Esophagus muscularis mucosa (tissue), 4 donors: ENCODE data around the gene CDC34. TPM values are rescaled to one million over a fixed set of nuclear protein-coding genes. Genes with fewer than 3 reads are reported as not detected.

Source experiments
- DNase-seq: peaks from one replicate; pipeline ENCODE4 v3.0.0-alpha.2; 2017; ENCODE audit errors: extremely low spot score
- H3K27ac ChIP-seq, 4 donors: fragments of 200-600 bp; sonication (generic); replicated peaks in 1 of 4; 1 replicate in 3 of 4; 2 replicates in 1 of 4; pipeline ENCODE4 v1.5.1; 2016 to 2019; ENCODE audit warnings: mild to moderate bottlenecking in 1 of 4
- H3K27me3 ChIP-seq, 4 donors: fragments of 200-600 bp; sonication (generic); one replicate each; pipeline versions ENCODE4 v1.5.1 to v1.6.0; 2016 to 2019
- H3K36me3 ChIP-seq, 4 donors: fragments of 200-600 bp; sonication (generic); one replicate each; pipeline ENCODE4 v1.5.1; 2016 to 2019
- H3K4me1 ChIP-seq, 4 donors: fragments of 200-600 bp; sonication (generic); one replicate each; pipeline ENCODE4 v1.5.1; 2016 to 2019
- H3K4me3 ChIP-seq, 4 donors: fragments of 200-600 bp; sonication (generic); 1 replicate in 2 of 4; 2 replicates in 2 of 4; pipeline ENCODE4 v1.5.1; 2016 to 2019; ENCODE audit warnings: mild to moderate bottlenecking in 4 of 4, moderate library complexity in 1 of 4
- H3K9me3 ChIP-seq, 4 donors: fragments of 200-600 bp; sonication (generic); 1 replicate in 3 of 4; 2 replicates in 1 of 4; pipeline ENCODE4 v1.5.1; 2016 to 2019
- CTCF ChIP-seq, 3 experiments: fragments of 200-600 bp in 2 of 3; fragments of 450-650 bp in 1 of 3; sonication (generic) in 2 of 3; IDR thresholded peaks; one replicate each; pipeline ENCODE4 v1.5.1; 2017 to 2019; ENCODE audit warnings: antibody characterized with exemption in 3 of 3, mild to moderate bottlenecking in 2 of 3, moderate library complexity in 1 of 3
- EP300 ChIP-seq: sonication (generic); formaldehyde crosslinking; IDR thresholded peaks from one replicate; pipeline ENCODE4 v1.6.1; 2017; ENCODE audit warnings: antibody characterized with exemption
- POLR2A ChIP-seq: fragments of 450-650 bp; IDR thresholded peaks from one replicate; pipeline ENCODE4 v1.6.1; 2017; ENCODE audit warnings: antibody characterized with exemption, moderate library complexity, mild to moderate bottlenecking, low read depth
- POLR2AphosphoS5 ChIP-seq, 2 donors: sonication (generic); formaldehyde crosslinking; IDR thresholded peaks; one replicate each; pipeline ENCODE4 v1.6.1; 2017; ENCODE audit warnings: antibody characterized with exemption in 2 of 2
- WGBS: methylation state at CpG from one replicate; pipeline ENCODE4 v1.1.5; 2018; 5-methylcytosine and 5-hydroxymethylcytosine counted together
- intact Hi-C: fragments of 100-400 bp; cut with DNase I; formaldehyde crosslinking; loops from one replicate; pipeline ENCODE4 v1.15.1; 2023
- total RNA-seq, 4 donors: library from RNA; depleted of rRNA; stranded (reverse); fragments of >200 nt; gene quantifications; one replicate each; pipeline versions ENCODE4 v1.1.0 to v1.2.1, GENCODE V29; 2016

CDC34 gene
- total RNA-seq, 4 donors from 2014 or later = 62.5 to 100 (median 76.2) TPM

GRCh38 chr19:581399-582111 is 50.0 kb downstream of the CDC34 start:
- 91% methylated on average over 8 of the region's 40 CpGs for WGBS
- Histone ChIP-seq H3K9me3 (no peaks in the 10 kb centered on the region), H3K27ac (no peak overlapping the region), H3K4me1 (peaks cover 8 to 23% (median 21%) of the 10 kb centered on the region in 4 donors), H3K4me3 (no peak overlapping the region), H3K36me3 (peaks cover 34 to 62% (median 56%) of the 10 kb centered on the region in 4 donors), H3K27me3 (peaks cover 0 to 30% (median 0%) of the 10 kb centered on the region in 4 donors)
- TF ChIP-seq EP300 (no peak), CTCF (IDR thresholded peaks at IDR 0.05) (no peak), POLR2A (no peak), POLR2AphosphoS5 (IDR thresholded peaks at IDR 0.05) (no peak)
- no peak for DNase-seq
- intact Hi-C loops = no loop called here

GRCh38 chr19:582497-583197 is 51.1 kb downstream of the CDC34 start:
- Histone ChIP-seq H3K27me3 (peaks cover 0 to 41% (median 0%) of the 10 kb centered on the region in 4 donors), H3K9me3 (no peaks in the 10 kb centered on the region), H3K27ac (no peak overlapping the region), H3K36me3 (peaks cover 34 to 59% (median 53%) of the 10 kb centered on the region in 4 donors), H3K4me1 (peaks cover under 1 to 17% (median 11%) of the 10 kb centered on the region in 4 donors), H3K4me3 (no peak overlapping the region)
- no peak for TF ChIP-seq POLR2AphosphoS5 (IDR thresholded peaks at IDR 0.05)
- TF ChIP-seq CTCF (IDR thresholded peaks at IDR 0.05) = no peak
- TF ChIP-seq POLR2A = no peak
- no peak for TF ChIP-seq EP300
- intact Hi-C loops = no loop called here
- 83% methylated on average over 29 of the region's 31 CpGs for WGBS
- no peak for DNase-seq

- 88% methylated on average over 12 of the region's 27 CpGs for WGBS
- intact Hi-C loops = no loop called here
- Histone ChIP-seq H3K27ac (no peak overlapping the region), H3K9me3 (no peaks in the 10 kb centered on the region), H3K4me1 (peaks cover 8 to 19% (median 13%) of the 10 kb centered on the region in 4 donors), H3K36me3 (peaks cover 34 to 52% (median 46%) of the 10 kb centered on the region in 4 donors), H3K27me3 (peaks cover 0 to 48% (median 5%) of the 10 kb centered on the region in 4 donors), H3K4me3 (no peak overlapping the region)
- TF ChIP-seq CTCF (IDR thresholded peaks at IDR 0.05) = no peak
- no peak for DNase-seq
Observed at GRCh38 chr19:583198-583967, 51.8 kb downstream of the CDC34 start.

GRCh38 chr19:583968-584239 is 52.3 kb downstream of the CDC34 start:
- DNase-seq = no peak
- no peak for TF ChIP-seq CTCF (IDR thresholded peaks at IDR 0.05)
- no peak for TF ChIP-seq POLR2A
- TF ChIP-seq POLR2AphosphoS5 (IDR thresholded peaks at IDR 0.05) = no peak
- TF ChIP-seq EP300 = no peak
- intact Hi-C loops = no loop called here
- Histone ChIP-seq H3K4me1 (peaks cover 11 to 23% (median 18%) of the 10 kb centered on the region in 4 donors), H3K27me3 (peaks cover 0 to 54% (median 10%) of the 10 kb centered on the region in 4 donors), H3K27ac (no peak overlapping the region), H3K36me3 (peaks cover 34 to 50% (median 45%) of the 10 kb centered on the region in 4 donors), H3K9me3 (no peaks in the 10 kb centered on the region), H3K4me3 (no peak overlapping the region)
- 72% methylated on average over 5 of the region's 5 CpGs for WGBS
